LNCAP (cell line): ENCODE results near the gene MAP3K5.

Experiments used
- TF ChIP-seq, protein P1 (sequence below): fragments of 450-650 bp; IDR thresholded peaks from 2 replicates; pipeline ENCODE4 v1.5.1; 2017; ENCODE audit warnings: mild to moderate bottlenecking

The MAP3K5 gene

GRCh38 chr6:136525586-136526195, 266.6 kb downstream of the MAP3K5 start:
- TF ChIP-seq, protein P1, sequence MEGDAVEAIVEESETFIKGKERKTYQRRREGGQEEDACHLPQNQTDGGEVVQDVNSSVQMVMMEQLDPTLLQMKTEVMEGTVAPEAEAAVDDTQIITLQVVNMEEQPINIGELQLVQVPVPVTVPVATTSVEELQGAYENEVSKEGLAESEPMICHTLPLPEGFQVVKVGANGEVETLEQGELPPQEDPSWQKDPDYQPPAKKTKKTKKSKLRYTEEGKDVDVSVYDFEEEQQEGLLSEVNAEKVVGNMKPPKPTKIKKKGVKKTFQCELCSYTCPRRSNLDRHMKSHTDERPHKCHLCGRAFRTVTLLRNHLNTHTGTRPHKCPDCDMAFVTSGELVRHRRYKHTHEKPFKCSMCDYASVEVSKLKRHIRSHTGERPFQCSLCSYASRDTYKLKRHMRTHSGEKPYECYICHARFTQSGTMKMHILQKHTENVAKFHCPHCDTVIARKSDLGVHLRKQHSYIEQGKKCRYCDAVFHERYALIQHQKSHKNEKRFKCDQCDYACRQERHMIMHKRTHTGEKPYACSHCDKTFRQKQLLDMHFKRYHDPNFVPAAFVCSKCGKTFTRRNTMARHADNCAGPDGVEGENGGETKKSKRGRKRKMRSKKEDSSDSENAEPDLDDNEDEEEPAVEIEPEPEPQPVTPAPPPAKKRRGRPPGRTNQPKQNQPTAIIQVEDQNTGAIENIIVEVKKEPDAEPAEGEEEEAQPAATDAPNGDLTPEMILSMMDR, result no peak

DNA sequence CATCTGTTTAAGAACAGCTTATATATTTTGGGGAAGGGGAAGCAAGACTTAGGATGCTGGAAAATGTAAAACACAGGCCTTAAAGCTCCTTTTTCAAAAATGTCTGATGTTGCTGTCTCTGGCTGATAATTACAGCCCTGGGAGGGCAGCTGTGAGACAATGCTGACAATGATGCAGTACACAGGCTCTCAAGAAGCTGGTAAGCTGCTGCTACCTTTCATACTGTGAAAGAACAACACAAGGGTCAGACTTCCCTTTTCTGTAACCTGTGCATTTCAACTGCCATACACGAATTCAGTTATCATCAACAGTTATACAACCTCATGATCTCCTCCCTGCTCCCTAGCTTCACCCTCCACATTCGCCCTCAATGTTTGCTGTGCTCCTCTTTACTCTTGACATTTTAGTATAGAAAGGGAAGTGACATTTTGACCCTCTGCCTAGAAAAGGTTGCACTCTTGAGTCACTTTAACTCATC, 267.3 kb downstream of the MAP3K5 start:
- TF ChIP-seq, protein P1, result no peak

- TF ChIP-seq, protein P1, result no peak
Measured at GRCh38 chr6:136524339-136524935, 267.8 kb downstream of the MAP3K5 start.

GRCh38 chr6:136523196-136523595, 269.1 kb downstream of the MAP3K5 start:
- TF ChIP-seq, protein P1, result no peak

DNA sequence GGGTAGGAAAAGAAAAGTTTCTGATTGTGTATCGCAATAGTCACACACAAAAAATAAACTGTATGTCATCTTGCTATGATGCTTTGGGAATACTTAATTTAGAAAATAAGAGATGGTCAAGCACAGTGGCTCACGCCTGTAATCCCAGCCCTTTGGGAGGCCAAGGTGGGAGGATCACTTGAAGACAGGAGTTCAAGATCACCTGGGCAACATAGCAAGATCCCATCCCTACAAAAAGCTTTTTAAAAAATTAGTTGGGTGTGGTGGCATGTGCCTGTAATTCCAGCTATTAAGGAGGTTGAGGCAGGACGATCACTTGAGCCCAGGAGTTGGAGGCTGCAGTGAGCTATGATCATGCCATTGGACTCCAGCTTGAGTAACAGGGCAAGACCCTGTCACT, 269.6 kb downstream of the MAP3K5 start:
- TF ChIP-seq, protein P1, result no peak

- TF ChIP-seq, protein P1, result no peak
Measured at GRCh38 chr6:136521911-136522310, 270.4 kb downstream of the MAP3K5 start.

GRCh38 chr6:136521427-136521826, 270.9 kb downstream of the MAP3K5 start:
- TF ChIP-seq, protein P1, result no peak
